22Rv1 (cell line): ENCODE data around the gene HOXD13.

Experiments
- H3K27ac ChIP-seq: fragments of 450-650 bp; 2 replicates; pipeline ENCODE4 v1.5.1; 2017
- ZFX ChIP-seq: fragments of 450-650 bp; IDR thresholded peaks from 2 replicates; pipeline ENCODE4 v1.6.1; 2017; ENCODE audit warnings: antibody characterized with exemption, borderline replicate concordance
- TF ChIP-seq, protein P1 (sequence below): fragments of 450-650 bp; IDR thresholded peaks from 2 replicates; pipeline ENCODE4 v1.5.1; 2017; ENCODE audit warnings: mild to moderate bottlenecking

The HOXD13 gene

DNA sequence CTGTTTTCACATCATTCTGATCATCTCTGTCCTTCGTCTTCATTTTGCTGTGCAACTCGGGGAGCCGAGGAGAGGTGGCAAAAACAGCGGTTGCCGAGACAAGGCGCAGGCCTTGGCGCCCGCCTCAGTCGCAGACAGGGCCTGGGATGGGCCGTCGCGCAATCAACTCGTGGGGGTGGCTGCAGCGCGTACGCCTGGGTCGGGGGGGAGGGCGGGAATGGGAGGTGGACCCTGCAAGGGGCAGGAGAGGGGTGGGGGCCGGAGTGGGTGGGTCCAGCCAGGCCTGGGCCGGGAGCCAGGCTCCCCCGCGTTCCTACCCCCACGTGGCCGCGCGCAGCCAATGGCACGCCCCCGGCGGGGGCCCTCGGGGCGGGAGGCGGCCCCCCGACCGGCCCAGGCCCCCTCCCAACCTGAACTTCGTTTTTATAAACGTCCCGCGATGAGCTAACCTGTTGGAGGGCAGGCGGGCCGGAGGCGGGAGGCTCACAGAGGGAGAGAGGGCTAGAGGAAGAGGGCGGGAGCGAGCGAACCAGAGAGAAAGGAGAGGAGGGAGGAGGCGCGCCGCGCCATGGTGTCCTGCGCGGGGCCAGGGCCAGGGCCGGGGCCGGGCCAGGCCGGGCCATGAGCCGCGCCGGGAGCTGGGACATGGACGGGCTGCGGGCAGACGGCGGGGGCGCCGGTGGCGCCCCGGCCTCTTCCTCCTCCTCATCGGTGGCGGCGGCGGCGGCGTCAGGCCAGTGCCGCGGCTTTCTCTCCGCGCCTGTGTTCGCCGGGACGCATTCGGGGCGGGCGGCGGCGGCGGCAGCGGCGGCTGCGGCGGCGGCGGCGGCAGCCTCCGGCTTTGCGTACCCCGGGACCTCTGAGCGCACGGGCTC lies at the start of gene HOXD13:
Gene HOXD13, plus strand, starts transcription at position 452 of the 875 bp plus-strand sequence. Its CDS starts 170 bp downstream, at position 622.
- no peak for TF ChIP-seq ZFX
- TF ChIP-seq, protein P1, sequence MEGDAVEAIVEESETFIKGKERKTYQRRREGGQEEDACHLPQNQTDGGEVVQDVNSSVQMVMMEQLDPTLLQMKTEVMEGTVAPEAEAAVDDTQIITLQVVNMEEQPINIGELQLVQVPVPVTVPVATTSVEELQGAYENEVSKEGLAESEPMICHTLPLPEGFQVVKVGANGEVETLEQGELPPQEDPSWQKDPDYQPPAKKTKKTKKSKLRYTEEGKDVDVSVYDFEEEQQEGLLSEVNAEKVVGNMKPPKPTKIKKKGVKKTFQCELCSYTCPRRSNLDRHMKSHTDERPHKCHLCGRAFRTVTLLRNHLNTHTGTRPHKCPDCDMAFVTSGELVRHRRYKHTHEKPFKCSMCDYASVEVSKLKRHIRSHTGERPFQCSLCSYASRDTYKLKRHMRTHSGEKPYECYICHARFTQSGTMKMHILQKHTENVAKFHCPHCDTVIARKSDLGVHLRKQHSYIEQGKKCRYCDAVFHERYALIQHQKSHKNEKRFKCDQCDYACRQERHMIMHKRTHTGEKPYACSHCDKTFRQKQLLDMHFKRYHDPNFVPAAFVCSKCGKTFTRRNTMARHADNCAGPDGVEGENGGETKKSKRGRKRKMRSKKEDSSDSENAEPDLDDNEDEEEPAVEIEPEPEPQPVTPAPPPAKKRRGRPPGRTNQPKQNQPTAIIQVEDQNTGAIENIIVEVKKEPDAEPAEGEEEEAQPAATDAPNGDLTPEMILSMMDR = no peak; the same call in 1 of the 2 replicates
- no peak within 1 kb of the TSS for H3K27ac ChIP-seq

DNA sequence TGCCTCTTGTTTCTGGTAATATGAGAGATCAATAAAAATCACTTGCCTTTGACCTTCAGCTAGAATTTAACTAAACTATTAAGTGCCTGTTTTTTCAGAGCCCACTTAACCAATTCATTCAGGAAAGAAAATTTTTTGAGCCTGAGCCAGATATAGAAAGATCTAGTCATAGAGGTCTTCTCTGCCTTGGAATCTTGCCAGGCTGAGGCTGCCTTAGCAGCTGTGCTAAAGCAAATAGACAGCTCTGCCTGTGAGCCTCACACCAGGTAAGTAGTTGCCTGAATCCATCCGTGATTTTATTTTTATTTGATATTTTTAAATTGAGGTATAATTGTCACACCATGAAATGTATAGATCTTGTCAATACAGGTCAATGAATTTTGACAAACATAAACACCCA lies 36.1 kb upstream of the HOXD13 start:
- no peak for TF ChIP-seq ZFX
- TF ChIP-seq, protein P1 = no peak
- no peak overlapping the region for H3K27ac ChIP-seq

DNA sequence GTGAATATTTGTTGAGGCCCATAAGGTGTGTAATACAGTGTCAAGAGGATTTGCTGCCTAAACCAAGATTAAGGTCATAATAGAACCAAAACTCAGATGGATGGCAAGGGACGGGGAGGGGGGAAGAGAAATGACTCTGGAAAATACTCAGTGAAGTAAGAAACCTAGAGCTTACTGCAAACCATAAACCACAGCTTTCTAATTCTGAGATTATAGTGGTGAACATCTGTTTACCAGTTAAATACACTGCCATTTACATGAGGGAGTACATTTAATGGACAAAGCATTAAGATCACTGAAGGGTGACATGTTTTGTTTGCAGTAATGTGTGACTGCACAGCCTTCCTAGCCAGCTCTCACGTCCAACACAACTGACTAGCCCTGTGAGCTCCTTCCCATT lies 28.6 kb upstream of the HOXD13 start:
- no peak for TF ChIP-seq ZFX
- TF ChIP-seq, protein P1 = no peak
- H3K27ac ChIP-seq = no peak overlapping the region

DNA sequence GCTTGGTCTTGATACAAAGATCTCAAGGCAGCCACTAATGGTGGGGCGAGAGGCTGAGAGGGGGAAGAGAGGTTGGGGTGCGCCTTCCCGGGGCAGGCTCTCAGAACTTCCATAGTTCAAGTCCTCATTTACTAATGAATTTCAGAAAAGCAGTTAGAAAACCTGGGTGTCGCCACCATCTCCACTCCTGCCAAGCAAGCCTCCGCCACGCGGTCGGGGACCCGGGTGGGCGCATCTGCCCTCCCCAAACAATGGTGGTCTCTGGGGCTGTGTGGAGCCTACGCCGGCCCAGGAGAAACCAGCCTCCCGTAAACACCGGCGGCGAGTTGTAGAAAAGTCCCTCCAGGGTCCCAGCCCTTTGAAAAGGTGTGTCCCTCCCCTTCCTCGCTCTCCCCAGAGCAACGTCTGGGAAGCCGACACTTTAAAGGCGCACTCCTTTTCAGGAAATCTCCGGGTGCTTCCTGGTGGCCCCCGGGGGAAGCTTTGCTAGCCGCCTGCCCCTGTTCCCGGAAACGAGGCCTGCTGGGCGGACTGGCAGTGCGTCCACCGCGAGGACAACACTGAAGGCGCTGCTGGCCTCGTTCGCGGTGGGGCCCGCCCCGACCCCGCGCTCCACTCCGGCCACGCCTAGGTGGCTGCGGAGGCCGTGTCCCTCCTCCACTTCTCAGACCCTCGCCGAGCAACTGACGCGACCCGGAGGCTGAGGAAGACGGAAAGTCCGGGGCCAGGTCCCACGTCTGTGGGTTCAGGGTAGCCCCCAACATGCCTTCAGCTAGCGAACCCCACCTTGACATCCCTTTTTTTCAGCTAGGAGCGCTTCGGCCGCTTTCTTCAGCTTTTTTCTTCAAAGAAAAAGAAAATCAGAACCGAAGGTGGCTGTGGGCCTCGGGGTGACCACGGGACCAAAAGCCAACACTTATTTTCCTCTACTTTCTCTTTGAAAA lies 25.6 kb upstream of the HOXD13 start:
- TF ChIP-seq ZFX = no peak
- TF ChIP-seq, protein P1 = no peak
- H3K27ac ChIP-seq = no peak overlapping the region

DNA sequence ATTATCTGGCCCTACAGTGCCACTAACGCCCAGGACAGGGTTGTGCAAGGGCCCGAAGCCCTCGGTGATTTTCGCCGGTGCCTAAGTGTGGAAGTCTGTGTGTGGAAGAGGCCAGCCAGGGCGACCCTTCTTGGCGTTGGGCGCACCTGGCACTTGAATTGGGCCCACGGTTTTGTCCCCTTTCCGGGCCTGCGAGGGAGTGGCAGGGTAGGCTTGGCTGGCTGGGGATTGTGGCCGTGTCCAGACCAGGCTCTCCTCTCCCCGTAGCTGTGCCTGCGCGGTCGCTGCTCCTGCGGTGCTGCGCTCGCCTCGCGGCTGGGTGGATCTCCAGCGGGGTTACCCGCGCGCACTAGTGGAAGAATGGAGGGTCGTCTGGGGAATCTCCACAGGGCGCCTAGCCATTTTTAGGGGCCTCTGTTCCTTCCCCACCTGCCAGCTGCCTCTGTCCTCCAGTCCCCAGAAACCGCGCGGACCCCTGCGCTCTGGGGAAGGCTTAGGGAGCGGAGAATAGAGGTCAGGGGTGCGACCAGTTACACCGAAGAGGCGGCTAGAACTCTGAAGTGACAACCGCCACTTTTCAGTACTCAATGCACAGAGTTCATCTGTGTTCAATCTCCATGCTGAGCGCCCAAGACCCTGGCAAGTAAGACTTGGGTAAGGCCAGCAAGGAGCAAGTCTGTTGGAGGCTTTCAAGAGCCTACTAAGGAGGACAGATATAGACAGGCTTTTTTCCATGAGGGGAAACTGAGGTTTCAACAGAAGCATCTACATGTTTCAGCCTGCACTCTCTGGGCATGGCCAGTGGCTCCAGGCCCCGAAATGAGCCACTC lies 24.7 kb upstream of the HOXD13 start:
- H3K27ac ChIP-seq = no peak overlapping the region
- no peak for TF ChIP-seq ZFX
- TF ChIP-seq, protein P1 = no peak

DNA sequence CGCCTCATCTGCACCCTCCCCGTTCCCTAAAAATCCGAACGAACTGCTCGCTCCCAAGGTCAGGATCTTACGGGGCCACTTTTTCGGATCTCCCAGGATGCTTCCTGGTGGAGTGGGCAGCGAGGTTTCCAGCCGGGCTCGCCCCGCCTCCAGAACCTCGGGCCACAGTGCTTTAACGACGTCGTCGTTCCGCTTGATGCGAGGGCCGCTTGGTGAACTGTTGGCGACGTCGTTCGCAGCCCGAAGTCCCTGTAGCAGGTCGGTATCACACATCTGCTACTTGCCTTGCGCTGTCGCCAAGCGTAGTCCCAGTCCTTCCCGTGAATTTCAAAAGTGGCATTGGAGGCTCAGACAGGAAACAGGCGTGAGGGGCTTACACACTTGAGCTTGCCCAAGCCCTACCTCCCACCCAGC lies 24.1 kb upstream of the HOXD13 start:
- no peak overlapping the region for H3K27ac ChIP-seq
- TF ChIP-seq, protein P1 = no peak
- no peak for TF ChIP-seq ZFX
